PFSK-1 (cell line): ENCODE results near the gene AFDN.

ENCODE experiments used
- FOXP2 ChIP-seq: optimal IDR thresholded peaks from 2 replicates; pipeline ENCODE3; 2011; ENCODE audit warnings: borderline replicate concordance, control low read depth, inconsistent platforms; ENCODE audit not compliant: insufficient read depth; ENCODE audit errors: extremely low read length, extremely low read depth
- POLR2AphosphoS5 ChIP-seq: IDR thresholded peaks from 2 replicates; pipeline ENCODE4 v1.6.1; 2012; ENCODE audit warnings: low read depth, mild to moderate bottlenecking, control low read depth, low read length, moderate library complexity
- REST ChIP-seq, 2 experiments: IDR thresholded peaks; 2 replicates each; pipeline versions ENCODE4 v1.6.1 to v1.8.0; 2011 to 2012; ENCODE audit warnings: low read depth in 2 of 2, low read length in 2 of 2, control low read depth in 1 of 2, inconsistent platforms in 1 of 2, mild to moderate bottlenecking in 1 of 2, moderate library complexity in 1 of 2; ENCODE audit not compliant: insufficient read depth in 1 of 2
- SIN3A ChIP-seq: IDR thresholded peaks from 2 replicates; pipeline ENCODE4 v1.6.1; 2012; ENCODE audit warnings: mild to moderate bottlenecking, low read length, moderate library complexity, borderline replicate concordance; ENCODE audit not compliant: insufficient read depth
- TAF1 ChIP-seq: IDR thresholded peaks from 2 replicates; pipeline ENCODE4 v1.6.1; 2012; ENCODE audit warnings: low read length, control low read depth, borderline replicate concordance; ENCODE audit not compliant: insufficient read depth

AFDN gene

GRCh38 chr6:167888098-167888497 is 61.4 kb downstream of the AFDN start:
- TF ChIP-seq REST (IDR thresholded peaks at IDR 0.05; ENCODE audit: insufficient read depth in 1 of 2, low read depth in 2 of 2, low read length in 2 of 2) (no peak), FOXP2 (no peak), TAF1 (no peak), SIN3A (no peak), POLR2AphosphoS5 (no peak)

- no peak for TF ChIP-seq SIN3A
- no peak for TF ChIP-seq POLR2AphosphoS5
- TF ChIP-seq FOXP2, result no peak
- TF ChIP-seq REST (IDR thresholded peaks at IDR 0.05; ENCODE audit: insufficient read depth in 1 of 2, low read depth in 2 of 2, low read length in 2 of 2), result no peak
- no peak for TF ChIP-seq TAF1
Observed at GRCh38 chr6:167892835-167893815, 66.4 kb downstream of the AFDN start.

GRCh38 chr6:167894965-167895364 is 68.3 kb downstream of the AFDN start:
- TF ChIP-seq FOXP2 (no peak), REST (IDR thresholded peaks at IDR 0.05; ENCODE audit: insufficient read depth in 1 of 2, low read depth in 2 of 2, low read length in 2 of 2) (no peak), SIN3A (no peak), TAF1 (no peak), POLR2AphosphoS5 (no peak)

GRCh38 chr6:167896648-167897047 is 69.9 kb downstream of the AFDN start:
- TF ChIP-seq TAF1 (no peak), POLR2AphosphoS5 (no peak), FOXP2 (no peak), SIN3A (no peak), REST (IDR thresholded peaks at IDR 0.05; ENCODE audit: insufficient read depth in 1 of 2, low read depth in 2 of 2, low read length in 2 of 2) (no peak)
